ENCODE measurements around the gene FRMD4A. TPM values are rescaled to one million over a fixed set of nuclear protein-coding genes. Genes with fewer than 3 reads are reported as not detected.

The FRMD4A gene
- total and polyA plus RNA-seq, 12 donors = 17.4 to 43.4 (median 30.3) TPM

DNA sequence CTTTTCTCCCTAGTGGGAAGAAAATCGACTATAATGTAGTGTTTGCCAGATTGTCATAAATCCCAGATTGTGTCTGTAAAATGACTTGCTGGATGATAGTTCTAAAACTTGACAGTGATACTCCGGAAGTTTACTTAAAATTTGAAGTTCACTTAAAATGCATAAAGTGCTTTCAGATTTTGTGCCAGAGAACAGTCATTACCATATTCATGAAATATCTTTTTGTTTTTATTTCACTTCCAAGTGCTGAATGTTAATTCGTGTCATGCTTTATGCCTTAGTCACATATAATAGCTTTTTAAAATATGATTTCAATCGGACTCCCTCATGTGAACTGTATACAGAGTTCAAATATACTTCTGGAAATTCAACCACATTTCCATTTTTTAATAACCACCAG is 713.6 kb downstream of the FRMD4A start:
- Histone ChIP-seq H3K4me1 (peaks cover 0 to 9% (median 0%) of the 10 kb centered on the region in 9 donors), H3K36me3 (peaks cover 0 to 98% (median 23%) of the 10 kb centered on the region in 9 donors), H3K9me3 (no peaks in the 10 kb centered on the region), H3K27ac (no peak overlapping the region), H3K4me3 (no peak overlapping the region), H3K27me3 (no peaks in the 10 kb centered on the region)
- ATAC-seq (no peak), DNase-seq (no peak)
- WGBS, 2 donors = 80 to 83% methylated on average over 4 of the region's 4 CpGs
- TF ChIP-seq, protein P1, sequence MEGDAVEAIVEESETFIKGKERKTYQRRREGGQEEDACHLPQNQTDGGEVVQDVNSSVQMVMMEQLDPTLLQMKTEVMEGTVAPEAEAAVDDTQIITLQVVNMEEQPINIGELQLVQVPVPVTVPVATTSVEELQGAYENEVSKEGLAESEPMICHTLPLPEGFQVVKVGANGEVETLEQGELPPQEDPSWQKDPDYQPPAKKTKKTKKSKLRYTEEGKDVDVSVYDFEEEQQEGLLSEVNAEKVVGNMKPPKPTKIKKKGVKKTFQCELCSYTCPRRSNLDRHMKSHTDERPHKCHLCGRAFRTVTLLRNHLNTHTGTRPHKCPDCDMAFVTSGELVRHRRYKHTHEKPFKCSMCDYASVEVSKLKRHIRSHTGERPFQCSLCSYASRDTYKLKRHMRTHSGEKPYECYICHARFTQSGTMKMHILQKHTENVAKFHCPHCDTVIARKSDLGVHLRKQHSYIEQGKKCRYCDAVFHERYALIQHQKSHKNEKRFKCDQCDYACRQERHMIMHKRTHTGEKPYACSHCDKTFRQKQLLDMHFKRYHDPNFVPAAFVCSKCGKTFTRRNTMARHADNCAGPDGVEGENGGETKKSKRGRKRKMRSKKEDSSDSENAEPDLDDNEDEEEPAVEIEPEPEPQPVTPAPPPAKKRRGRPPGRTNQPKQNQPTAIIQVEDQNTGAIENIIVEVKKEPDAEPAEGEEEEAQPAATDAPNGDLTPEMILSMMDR (IDR thresholded peaks at IDR 0.05) = no peak
- intact Hi-C loops (cut with DNase I) = loop anchor here in 1 of 10 donors (10.0 kb wide), 1 partner anchor 158 kb away; no protein-coding TSS in a partner anchor

DNA sequence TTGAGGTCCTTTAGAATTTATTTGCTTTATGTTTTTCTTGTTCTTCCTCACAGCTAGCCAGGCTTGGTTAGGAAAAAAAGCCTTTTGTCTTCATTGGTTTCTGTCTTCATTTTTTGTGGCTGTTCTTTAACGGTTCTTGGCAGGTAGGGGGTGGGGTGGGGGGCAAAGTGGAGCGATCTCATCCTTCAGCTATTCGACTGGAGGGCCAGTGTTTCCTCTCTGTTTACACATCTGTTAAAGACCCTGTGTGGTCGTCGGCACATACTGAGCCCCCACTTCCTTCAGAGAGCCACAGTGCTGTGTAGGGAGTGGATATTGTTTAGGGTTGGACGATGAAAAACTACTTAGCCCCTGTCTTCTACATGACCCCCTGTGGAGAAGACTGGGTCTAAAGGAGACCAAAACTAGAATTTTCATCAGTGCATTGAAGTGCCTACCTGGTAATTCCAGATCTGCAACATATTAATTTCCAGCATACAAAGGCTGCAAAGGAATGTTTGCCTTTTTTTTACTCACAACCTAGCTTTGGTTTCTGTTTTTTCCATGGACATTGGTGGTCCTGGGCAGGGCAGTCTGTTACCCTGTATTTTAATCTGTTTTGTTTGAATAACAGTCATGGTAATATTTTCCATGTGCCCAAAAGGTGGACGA is 714.9 kb downstream of the FRMD4A start:
- no peak overlapping the region for H3K27ac ChIP-seq
- ATAC-seq (no peak), DNase-seq (no peak)
- H3K9me3 ChIP-seq = no peaks in the 10 kb centered on the region
- no peaks in the 10 kb centered on the region for H3K27me3 ChIP-seq
- 59 to 64% methylated on average over 7 of the region's 7 CpGs for WGBS, 2 donors
- H3K4me1 ChIP-seq = peaks cover 0 to 9% (median 0%) of the 10 kb centered on the region in 9 donors
- H3K36me3 ChIP-seq = peaks cover 0 to 98% (median 33%) of the 10 kb centered on the region in 9 donors
- H3K4me3 ChIP-seq = no peak overlapping the region
- TF ChIP-seq, protein P1 (IDR thresholded peaks at IDR 0.05) = no peak
- intact Hi-C loops (cut with DNase I) = loop anchor here in 1 of 10 donors (10.0 kb wide), 1 partner anchor 159 kb away; no protein-coding TSS in a partner anchor

DNA sequence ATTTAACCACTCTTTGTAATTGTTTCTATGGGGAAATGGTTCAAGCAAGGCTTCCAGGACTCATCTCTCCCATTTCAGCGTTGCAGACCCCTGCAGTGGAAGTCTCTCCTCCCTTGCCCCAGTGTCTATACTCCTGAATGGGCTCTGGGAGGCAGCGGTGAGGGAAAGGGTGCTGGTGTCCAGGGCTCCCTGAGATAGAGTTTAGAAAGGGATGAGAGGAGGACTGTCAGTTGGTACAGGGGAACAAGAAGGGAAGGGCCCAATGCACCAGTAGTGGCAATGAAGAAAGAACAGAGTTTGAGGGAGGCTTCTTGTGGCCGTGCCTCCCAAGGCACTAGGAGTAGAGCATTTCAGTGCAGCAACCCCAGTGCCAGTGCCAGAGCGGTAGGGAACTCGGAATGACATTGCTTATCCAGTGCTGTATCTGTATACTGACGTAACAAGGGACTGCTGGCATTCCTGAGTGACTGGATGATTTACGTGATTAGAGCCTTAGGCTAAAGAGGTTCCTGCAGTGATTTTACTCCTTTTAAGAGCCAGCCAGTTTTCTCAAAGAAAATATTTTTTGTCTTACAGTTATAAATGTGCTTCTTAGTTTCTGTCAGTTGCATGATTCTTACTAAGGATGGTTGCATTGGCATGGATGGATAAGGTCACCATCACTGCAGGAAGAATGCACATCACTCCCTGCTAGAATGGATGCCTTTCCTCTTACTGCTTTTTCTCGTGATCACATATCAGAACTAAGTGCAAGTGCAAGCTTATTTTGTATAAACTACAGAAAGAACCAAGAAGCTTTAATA is 716.0 kb downstream of the FRMD4A start:
- intact Hi-C loops (cut with DNase I) = loop anchor here in 5 of 10 donors (5.0 to 10.0 kb wide), 2 partner anchors 160 to 163 kb away; no protein-coding TSS in a partner anchor
- DNase-seq (no peak), ATAC-seq (peak in 3 of 8 donors; percentile 34 to 37 (median 35))
- TF ChIP-seq, protein P1 (IDR thresholded peaks at IDR 0.05) = no peak
- Histone ChIP-seq H3K4me3 (no peak overlapping the region), H3K27me3 (no peaks in the 10 kb centered on the region), H3K9me3 (no peaks in the 10 kb centered on the region), H3K27ac (no peak overlapping the region), H3K4me1 (peaks cover 0 to 9% (median 0%) of the 10 kb centered on the region in 9 donors), H3K36me3 (peaks cover 0 to 99% (median 38%) of the 10 kb centered on the region in 9 donors)
- WGBS, 2 donors = 74 to 82% methylated on average over 8 of the region's 8 CpGs

DNA sequence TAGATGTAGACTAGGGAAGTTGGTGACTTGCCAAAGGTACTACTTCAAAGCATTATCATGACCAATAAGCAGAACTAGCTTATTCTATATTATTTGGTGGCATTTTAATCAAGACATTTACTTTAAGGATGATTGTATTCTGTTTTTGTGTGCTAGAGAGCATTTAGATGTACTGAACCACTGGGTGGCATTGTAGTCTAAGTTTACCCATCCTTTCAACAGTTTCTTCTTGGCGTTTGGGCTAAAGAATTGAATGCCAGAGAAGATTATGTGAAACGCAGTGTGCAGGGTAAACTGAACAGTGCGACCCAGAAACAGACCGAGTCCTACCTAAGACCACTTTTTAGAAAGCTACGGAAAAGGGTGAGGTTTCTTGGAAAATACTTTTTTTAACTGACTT is 717.2 kb downstream of the FRMD4A start:
- TF ChIP-seq, protein P1 (IDR thresholded peaks at IDR 0.05) = peak; percentile 25 to 65 (median 47)
- H3K4me1 ChIP-seq = peaks cover 0 to 15% (median 0%) of the 10 kb centered on the region in 9 donors
- WGBS, 2 donors = 28 to 33% methylated on average over 5 of the region's 5 CpGs
- H3K4me3 ChIP-seq = no peak overlapping the region
- peaks cover 0 to 98% (median 40%) of the 10 kb centered on the region in 9 donors for H3K36me3 ChIP-seq
- peak in 7 of 8 donors; percentile 42 to 80 (median 65) for ATAC-seq
- no peaks in the 10 kb centered on the region for H3K27me3 ChIP-seq
- no peak for DNase-seq
- no peaks in the 10 kb centered on the region for H3K9me3 ChIP-seq
- intact Hi-C loops (cut with DNase I) = loop anchor here in 7 of 10 donors (1.0 to 10.0 kb wide), 4 partner anchors 161 to 165 kb away; no protein-coding TSS in a partner anchor
- H3K27ac ChIP-seq = no peak overlapping the region

Data from heart right ventricle (tissue), 16 donors.